MM.1S (cell line): Measurements from ENCODE around the gene CCDC136.

Experiments
- EZH2 ChIP-seq: fragments of 300-600 bp; sonication (generic); optimal IDR thresholded peaks from 2 replicates; pipeline ENCODE3; 2017; ENCODE audit warnings: low read depth, mild to moderate bottlenecking, antibody characterized with exemption, low read length, mixed read lengths
- EZH2phosphoT487 ChIP-seq: fragments of 300-600 bp; sonication (generic); IDR thresholded peaks from 2 replicates; pipeline ENCODE4 v1.6.1; 2018; ENCODE audit warnings: antibody characterized with exemption, low read length
- TF ChIP-seq, protein P1 (sequence below): fragments of 300-600 bp; sonication (generic); IDR thresholded peaks from 2 replicates; pipeline ENCODE4 v1.5.1; 2016; ENCODE audit warnings: antibody characterized with exemption, low read length, mixed read lengths

DNA sequence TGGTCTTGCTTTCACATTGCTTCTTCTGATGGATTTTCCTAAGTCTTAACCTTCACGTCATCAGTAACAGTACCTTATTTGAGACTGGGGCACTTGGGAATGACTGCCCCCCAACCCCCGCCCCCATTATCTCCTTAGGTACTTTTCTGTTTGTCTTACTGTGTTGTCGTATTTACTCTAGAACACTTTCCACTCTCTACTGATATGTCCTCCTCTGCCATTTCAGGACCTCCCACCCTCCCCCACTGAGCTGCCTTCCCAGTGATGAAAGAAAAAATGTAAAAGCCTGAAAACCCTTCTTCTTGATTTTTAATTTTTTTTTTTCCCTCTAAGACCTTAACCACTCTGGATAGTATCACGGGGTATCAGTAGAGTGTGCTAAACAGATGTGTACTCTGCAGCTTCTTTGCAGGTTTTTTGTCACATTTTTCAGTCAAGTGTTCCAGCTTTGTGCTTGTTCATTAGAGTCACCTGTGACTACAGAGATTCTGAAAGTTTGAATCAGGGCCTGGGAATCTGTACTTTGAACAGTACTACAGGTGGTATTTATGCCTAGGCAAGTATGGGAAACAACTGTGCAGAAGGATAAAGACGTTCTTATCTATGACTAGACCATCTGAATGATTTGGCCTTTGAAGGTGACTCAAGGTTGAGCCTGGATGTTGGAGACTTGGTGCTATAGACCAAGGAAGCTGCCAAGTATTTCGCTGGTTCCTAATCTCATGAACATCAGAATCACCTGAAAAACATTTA is 44.3 kb upstream of the CCDC136 start:
- TF ChIP-seq, protein P1, sequence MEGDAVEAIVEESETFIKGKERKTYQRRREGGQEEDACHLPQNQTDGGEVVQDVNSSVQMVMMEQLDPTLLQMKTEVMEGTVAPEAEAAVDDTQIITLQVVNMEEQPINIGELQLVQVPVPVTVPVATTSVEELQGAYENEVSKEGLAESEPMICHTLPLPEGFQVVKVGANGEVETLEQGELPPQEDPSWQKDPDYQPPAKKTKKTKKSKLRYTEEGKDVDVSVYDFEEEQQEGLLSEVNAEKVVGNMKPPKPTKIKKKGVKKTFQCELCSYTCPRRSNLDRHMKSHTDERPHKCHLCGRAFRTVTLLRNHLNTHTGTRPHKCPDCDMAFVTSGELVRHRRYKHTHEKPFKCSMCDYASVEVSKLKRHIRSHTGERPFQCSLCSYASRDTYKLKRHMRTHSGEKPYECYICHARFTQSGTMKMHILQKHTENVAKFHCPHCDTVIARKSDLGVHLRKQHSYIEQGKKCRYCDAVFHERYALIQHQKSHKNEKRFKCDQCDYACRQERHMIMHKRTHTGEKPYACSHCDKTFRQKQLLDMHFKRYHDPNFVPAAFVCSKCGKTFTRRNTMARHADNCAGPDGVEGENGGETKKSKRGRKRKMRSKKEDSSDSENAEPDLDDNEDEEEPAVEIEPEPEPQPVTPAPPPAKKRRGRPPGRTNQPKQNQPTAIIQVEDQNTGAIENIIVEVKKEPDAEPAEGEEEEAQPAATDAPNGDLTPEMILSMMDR: no peak
- TF ChIP-seq EZH2phosphoT487 (no peak), EZH2 (no peak)
